ENCODE data around the gene HIF1A.

HIF1A gene

GRCh38 chr14:61683108-61683507, 12.2 kb upstream of the HIF1A start:
- Histone ChIP-seq H3K27ac (ENCODE audit: low read depth, low read length) (no peak overlapping the region), H3K9me2 (replicated peaks; ENCODE audit: insufficient read depth, low read length) (no peaks in the 10 kb centered on the region), H3K4me2 (ENCODE audit: low read depth, low read length, poor library complexity, severe bottlenecking) (no peak overlapping the region), H2AFZ (ENCODE audit: low read depth, low read length, severe bottlenecking) (no peak overlapping the region), H3K9me3 (ENCODE audit: insufficient read depth, low read length) (0 out of 2 replicates have a peak, but pooled peaks cover 5% of the 10 kb centered on the region), H3F3A (ENCODE audit: insufficient read depth) (0 out of 2 replicates have a peak, but pooled peaks cover 6% of the 10 kb centered on the region), H3K36me3 (ENCODE audit: low read length) (no peaks in the 10 kb centered on the region), H4K20me1 (ENCODE audit: low read depth, low read length) (no peaks in the 10 kb centered on the region), H3K4me3 (ENCODE audit: insufficient read depth, low read length, poor library complexity, severe bottlenecking) (no peak overlapping the region), H3K27me3 (ENCODE audit: low read length) (no peaks in the 10 kb centered on the region), H3K9ac (ENCODE audit: low read length) (no peak overlapping the region), H3K79me2 (ENCODE audit: insufficient read depth, low read length) (no peaks in the 10 kb centered on the region)
- TF ChIP-seq CTCF (IDR thresholded peaks at IDR 0.05; ENCODE audit: insufficient read depth, low read length, poor library complexity, severe bottlenecking) = no peak
- TF ChIP-seq EZH2phosphoT487 (conservative IDR thresholded peaks at IDR 0.05; ENCODE audit: low read length) = no peak

GRCh38 chr14:61690039-61690438, 5.3 kb upstream of the HIF1A start:
- Histone ChIP-seq H3K9me3 (ENCODE audit: insufficient read depth, low read length) (0 out of 2 replicates have a peak, but pooled peaks cover 5% of the 10 kb centered on the region), H3K9me2 (replicated peaks; ENCODE audit: insufficient read depth, low read length) (no peaks in the 10 kb centered on the region), H3K4me2 (ENCODE audit: low read depth, low read length, poor library complexity, severe bottlenecking) (no peak overlapping the region), H4K20me1 (ENCODE audit: low read depth, low read length) (no peaks in the 10 kb centered on the region), H3K36me3 (ENCODE audit: low read length) (no peaks in the 10 kb centered on the region), H3K9ac (ENCODE audit: low read length) (no peak overlapping the region), H3K4me3 (ENCODE audit: insufficient read depth, low read length, poor library complexity, severe bottlenecking) (no peak overlapping the region), H2AFZ (ENCODE audit: low read depth, low read length, severe bottlenecking) (no peak overlapping the region), H3K27ac (ENCODE audit: low read depth, low read length) (no peak overlapping the region), H3F3A (ENCODE audit: insufficient read depth) (no peaks in the 10 kb centered on the region), H3K79me2 (ENCODE audit: insufficient read depth, low read length) (no peaks in the 10 kb centered on the region), H3K27me3 (ENCODE audit: low read length) (no peaks in the 10 kb centered on the region)
- TF ChIP-seq EZH2phosphoT487 (conservative IDR thresholded peaks at IDR 0.05; ENCODE audit: low read length) (no peak), CTCF (IDR thresholded peaks at IDR 0.05; ENCODE audit: insufficient read depth, low read length, poor library complexity, severe bottlenecking) (no peak)

- H2AFZ ChIP-seq (ENCODE audit: low read depth, low read length, severe bottlenecking) = no peak overlapping the region
- no peaks in the 10 kb centered on the region for H3F3A ChIP-seq (ENCODE audit: insufficient read depth)
- H3K27me3 ChIP-seq (ENCODE audit: low read length) = no peaks in the 10 kb centered on the region
- H3K9me2 ChIP-seq (replicated peaks; ENCODE audit: insufficient read depth, low read length) = no peaks in the 10 kb centered on the region
- H3K79me2 ChIP-seq (ENCODE audit: insufficient read depth, low read length) = peaks cover 6% of the 10 kb centered on the region
- H3K9me3 ChIP-seq (ENCODE audit: insufficient read depth, low read length) = 0 out of 2 replicates have a peak, but pooled peaks cover 5% of the 10 kb centered on the region
- H3K9ac ChIP-seq (ENCODE audit: low read length) = no peak overlapping the region
- no peak overlapping the region for H3K4me2 ChIP-seq (ENCODE audit: low read depth, low read length, poor library complexity, severe bottlenecking)
- no peaks in the 10 kb centered on the region for H3K36me3 ChIP-seq (ENCODE audit: low read length)
- H3K27ac ChIP-seq (ENCODE audit: low read depth, low read length) = no peak overlapping the region
- H3K4me3 ChIP-seq (ENCODE audit: insufficient read depth, low read length, poor library complexity, severe bottlenecking) = no peak overlapping the region
- H4K20me1 ChIP-seq (ENCODE audit: low read depth, low read length) = no peaks in the 10 kb centered on the region
- no peak for TF ChIP-seq CTCF (IDR thresholded peaks at IDR 0.05; ENCODE audit: insufficient read depth, low read length, poor library complexity, severe bottlenecking)
- no peak for TF ChIP-seq EZH2phosphoT487 (conservative IDR thresholded peaks at IDR 0.05; ENCODE audit: low read length)
Observed at GRCh38 chr14:61690982-61691381, 4.3 kb upstream of the HIF1A start.
